Common myeloid progenitor, CD34-positive (primary cell): ENCODE results near the gene PCSK5.
A peak's percentile ranks its signal among the peaks of the same experiment; 100 is the strongest.

Source experiments
- CTCF ChIA-PET: fragments of 350-600 bp; sonication (Branson Sonifier 250); formaldehyde crosslinking; loops from one replicate; lab custom pipeline; 2021; ENCODE audit warnings: antibody characterized with exemption; lab: Charles Lee
- POLR2A ChIA-PET: fragments of 350-600 bp; sonication (Branson Sonifier 250); formaldehyde crosslinking; loops from one replicate; lab custom pipeline; 2021; ENCODE audit warnings: antibody characterized with exemption; lab: Charles Lee
- DNase-seq, 3 donors: peaks; one replicate each; pipeline versions ENCODE4 v3.0.0 to v3.0.0-alpha.2; 2013
- H3K27ac ChIP-seq, 2 experiments: 1 replicate in 1 of 2; 2 replicates in 1 of 2; pipeline ENCODE4 v1.7.0; 2013; ENCODE audit warnings: inconsistent platforms in 2 of 2, low read length in 2 of 2, mild to moderate bottlenecking in 2 of 2, low read depth in 1 of 2, moderate library complexity in 1 of 2; ENCODE audit not compliant: severe bottlenecking in 2 of 2, insufficient read depth in 1 of 2, poor library complexity in 1 of 2
- H3K27me3 ChIP-seq, 5 experiments: replicated peaks in 2 of 5; 1 replicate in 3 of 5; 2 replicates in 2 of 5; pipeline versions ENCODE4 v1.6.1 to v1.7.0; 2013; ENCODE audit warnings: low read length in 4 of 5, mild to moderate bottlenecking in 2 of 5, moderate library complexity in 2 of 5, inconsistent platforms in 1 of 5; ENCODE audit not compliant: insufficient read depth in 5 of 5, control insufficient read depth in 4 of 5
- H3K36me3 ChIP-seq, 4 experiments: 1 replicate in 2 of 4; 2 replicates in 2 of 4; pipeline versions ENCODE4 v1.6.1 to v1.7.0; 2013; ENCODE audit warnings: low read length in 3 of 4, control low read depth in 1 of 4, mild to moderate bottlenecking in 1 of 4; ENCODE audit not compliant: control insufficient read depth in 4 of 4, insufficient read depth in 4 of 4
- H3K4me1 ChIP-seq, 4 experiments: 1 replicate in 3 of 4; 2 replicates in 1 of 4; pipeline versions ENCODE4 v1.6.1 to v1.7.1; 2013; ENCODE audit warnings: low read length in 3 of 4, mild to moderate bottlenecking in 3 of 4, control low read depth in 1 of 4, inconsistent platforms in 1 of 4, moderate library complexity in 1 of 4; ENCODE audit not compliant: control insufficient read depth in 4 of 4, insufficient read depth in 4 of 4; ENCODE audit errors: control extremely low read depth in 1 of 4
- H3K4me3 ChIP-seq, 7 experiments: 1 replicate in 4 of 7; 2 replicates in 3 of 7; pipeline versions ENCODE4 v1.5.1 to v1.7.0; 2013; ENCODE audit warnings: mild to moderate bottlenecking in 7 of 7, low read length in 6 of 7, moderate library complexity in 6 of 7, inconsistent platforms in 2 of 7, low read depth in 2 of 7, control low read depth in 1 of 7; ENCODE audit not compliant: insufficient read depth in 4 of 7, control insufficient read depth in 1 of 7; ENCODE audit errors: extremely low read depth in 1 of 7
- H3K9me3 ChIP-seq, 5 experiments: 1 replicate in 4 of 5; 2 replicates in 1 of 5; pipeline versions ENCODE4 v1.6.1 to v1.7.1; 2013; ENCODE audit warnings: low read length in 4 of 5, mild to moderate bottlenecking in 2 of 5, inconsistent platforms in 1 of 5, low read depth in 1 of 5, moderate library complexity in 1 of 5; ENCODE audit not compliant: control insufficient read depth in 4 of 5, insufficient read depth in 2 of 5; ENCODE audit errors: control extremely low read depth in 1 of 5
- WGBS: methylation state at CpG from one replicate; pipeline ENCODE4 v1.1.5; 2013; ENCODE audit not compliant: insufficient coverage; 5-methylcytosine and 5-hydroxymethylcytosine counted together

The PCSK5 gene

DNA sequence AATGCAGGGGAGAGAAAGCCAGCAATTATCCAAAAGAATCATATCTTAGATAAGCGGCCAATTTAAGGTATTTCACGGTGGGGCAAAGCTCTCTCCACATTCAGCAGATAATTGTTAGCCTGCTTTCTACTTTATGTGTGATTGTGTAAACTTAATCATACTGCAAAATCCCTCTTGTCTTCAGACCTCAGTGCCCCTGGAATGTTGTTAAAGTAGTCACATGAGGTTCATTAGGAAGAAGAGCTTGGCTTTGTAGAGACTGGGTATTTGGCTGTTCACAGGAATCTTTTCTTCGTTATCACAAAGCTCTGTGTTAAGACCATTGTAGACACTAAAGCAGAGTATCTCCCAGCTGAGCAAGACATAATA is 376.8 kb downstream of the PCSK5 start:
- ChIA-PET CTCF (no interaction called here), POLR2A (no interaction called here)
- no peak for DNase-seq
- Histone ChIP-seq H3K27ac (no peak overlapping the region), H3K4me1 (peaks cover 0 to 6% (median 2%) of the 10 kb centered on the region in 4 experiments), H3K27me3 (no peaks in the 10 kb centered on the region), H3K9me3 (peaks cover 0 to 4% (median 0%) of the 10 kb centered on the region in 5 experiments), H3K36me3 (no peaks in the 10 kb centered on the region), H3K4me3 (no peak overlapping the region)
- WGBS, result 92% methylated on average over 2 of the region's 3 CpGs

DNA sequence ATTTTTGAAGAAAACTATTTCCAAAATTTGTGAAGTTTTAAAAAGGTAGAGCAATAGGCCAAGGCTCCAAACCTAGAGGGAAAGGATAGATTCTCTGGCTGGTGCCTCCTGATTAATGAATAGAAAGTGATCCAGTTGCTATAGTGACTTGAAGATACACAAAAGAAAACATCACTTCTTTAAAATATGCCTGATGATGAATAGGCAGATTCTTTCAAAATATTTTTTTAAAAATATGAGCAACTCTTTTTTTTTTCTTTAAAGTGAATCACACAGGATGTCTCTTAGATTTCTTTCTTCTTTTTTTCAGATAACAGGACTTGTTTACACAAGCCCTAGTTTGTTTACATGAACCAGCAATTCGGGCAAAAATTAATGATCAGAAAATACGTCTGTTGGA is 379.3 kb downstream of the PCSK5 start:
- peak; percentile 31 to 76 (median 64) for DNase-seq
- H3K27ac ChIP-seq, result peak overlapping the region; percentile 52 to 77
- H3K36me3 ChIP-seq, result no peaks in the 10 kb centered on the region
- ChIA-PET POLR2A (no interaction called here), CTCF (no interaction called here)
- H3K27me3 ChIP-seq, result no peaks in the 10 kb centered on the region
- H3K9me3 ChIP-seq, result peaks cover 0 to 2% (median 0%) of the 10 kb centered on the region in 5 experiments
- peaks cover 0 to 6% (median 2%) of the 10 kb centered on the region in 4 experiments for H3K4me1 ChIP-seq
- WGBS, result 100% methylated on average over 1 of the region's 2 CpGs
- H3K4me3 ChIP-seq, result no peak overlapping the region

DNA sequence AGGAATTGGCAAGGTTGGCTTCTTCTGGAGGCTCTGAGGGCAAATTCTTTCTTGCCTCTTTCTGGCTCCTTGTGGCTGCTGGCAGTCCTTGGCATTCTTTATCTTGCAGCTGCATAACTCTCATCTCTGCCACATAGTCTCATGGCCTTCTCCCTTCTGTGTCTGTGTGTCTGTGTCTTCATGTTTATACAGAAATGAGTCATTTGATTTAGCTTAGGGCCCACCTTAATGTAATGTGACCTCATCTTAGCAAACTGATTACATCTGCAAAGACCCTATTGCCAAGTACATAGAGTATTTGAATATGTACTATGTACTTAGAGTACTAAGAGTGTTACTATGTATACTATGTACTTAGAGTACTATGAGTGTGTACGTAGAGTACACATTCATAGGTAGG is 381.3 kb downstream of the PCSK5 start:
- whole genome bisulfite sequencing, result no CpG with 5 or more reads among the region's 1 CpG
- H3K4me1 ChIP-seq, result peaks cover 0 to 6% (median 2%) of the 10 kb centered on the region in 4 experiments
- DNase-seq, result peak in 2 of 3 donors; percentile 7 to 35
- no peaks in the 10 kb centered on the region for H3K27me3 ChIP-seq
- H3K27ac ChIP-seq, result no peak overlapping the region
- H3K4me3 ChIP-seq, result no peak overlapping the region
- ChIA-PET CTCF (no interaction called here), POLR2A (no interaction called here)
- H3K36me3 ChIP-seq, result no peaks in the 10 kb centered on the region
- peaks cover 0 to 2% (median 0%) of the 10 kb centered on the region in 5 experiments for H3K9me3 ChIP-seq

DNA sequence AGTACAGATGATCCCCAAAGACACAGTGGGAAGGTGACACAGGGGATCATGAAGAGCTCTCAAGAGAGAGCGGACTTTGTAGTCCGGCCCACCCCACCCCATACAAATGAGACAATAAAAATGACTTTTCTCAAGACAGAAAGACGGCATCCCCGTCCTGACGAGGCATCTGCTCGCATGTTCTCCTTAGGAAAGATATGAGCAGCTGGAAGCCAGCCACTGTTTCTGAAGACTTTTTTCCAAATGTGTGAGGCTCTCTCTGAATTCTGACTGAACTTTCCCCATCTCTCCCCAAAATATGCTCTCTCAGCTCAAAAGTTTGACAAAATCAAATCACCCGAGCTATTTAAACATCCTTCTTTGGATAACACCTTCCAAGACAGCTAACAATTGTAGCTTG is 398.6 kb downstream of the PCSK5 start:
- no peak for DNase-seq
- Histone ChIP-seq H3K36me3 (no peaks in the 10 kb centered on the region), H3K4me1 (peaks cover 0 to 6% (median 2%) of the 10 kb centered on the region in 4 experiments), H3K9me3 (no peaks in the 10 kb centered on the region), H3K27me3 (no peaks in the 10 kb centered on the region), H3K27ac (no peak overlapping the region), H3K4me3 (no peak overlapping the region)
- WGBS, result 95% methylated on average over 5 of the region's 7 CpGs
- CTCF ChIA-PET, result interaction anchor here (0.6 to 1.6 kb wide), 6 partner anchors 14 to 1250 kb away, joined by 3 to 5 read pairs (median 4); no protein-coding TSS in a partner anchor
- POLR2A ChIA-PET, result interaction anchor here (0.6 kb wide), 1 partner anchor 78 kb away, joined by 3 read pairs; no protein-coding TSS in a partner anchor

DNA sequence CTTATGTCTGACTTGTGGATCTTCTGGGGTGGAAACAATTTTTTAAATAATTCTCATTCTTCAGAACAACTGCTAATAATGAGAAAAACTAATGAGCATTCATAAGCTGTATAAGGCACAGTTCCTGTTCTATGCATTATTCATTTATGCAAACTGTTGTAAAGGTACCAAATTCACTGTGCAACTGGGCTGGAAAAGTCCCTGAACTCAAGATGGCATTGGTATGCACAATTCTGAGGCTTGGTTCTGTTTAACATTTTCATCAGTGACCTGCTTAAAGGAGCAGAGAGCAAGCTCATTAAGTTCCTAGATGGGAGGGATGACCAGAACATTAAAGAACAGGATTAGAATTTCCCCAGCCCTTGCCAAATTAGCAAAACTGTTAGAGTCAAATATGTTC is 399.2 kb downstream of the PCSK5 start:
- Histone ChIP-seq H3K27ac (no peak overlapping the region), H3K36me3 (no peaks in the 10 kb centered on the region), H3K9me3 (no peaks in the 10 kb centered on the region), H3K4me1 (peaks cover 0 to 8% (median 3%) of the 10 kb centered on the region in 4 experiments), H3K27me3 (no peaks in the 10 kb centered on the region), H3K4me3 (no peak overlapping the region)
- ChIA-PET CTCF (interaction anchor here (1.3 to 1.6 kb wide), 4 partner anchors 9 to 24 kb away, joined by 4 to 5 read pairs (median 4); no protein-coding TSS in a partner anchor), POLR2A (no interaction called here)
- no peak for DNase-seq

DNA sequence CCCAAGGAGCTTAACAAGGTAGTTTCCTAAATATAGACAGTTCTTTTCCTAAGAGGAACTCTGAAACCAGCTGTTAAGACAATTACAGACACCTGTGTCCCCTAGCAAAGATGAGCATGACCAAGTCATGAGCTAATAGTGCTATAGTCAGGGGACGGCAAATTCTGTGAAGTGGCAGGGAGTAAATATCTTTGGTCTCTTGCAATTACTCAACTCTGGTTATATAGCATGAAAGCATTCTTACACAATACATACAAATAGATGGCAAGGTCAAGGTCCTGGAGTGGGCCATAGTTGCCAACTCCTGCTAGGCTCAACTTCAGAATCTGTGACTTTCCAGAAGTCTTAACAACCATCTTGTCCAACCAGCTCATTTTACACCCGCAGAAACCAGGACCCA is 400.1 kb downstream of the PCSK5 start:
- H3K4me3 ChIP-seq, result no peak overlapping the region
- H3K9me3 ChIP-seq, result no peaks in the 10 kb centered on the region
- H3K4me1 ChIP-seq, result peaks cover 0 to 8% (median 3%) of the 10 kb centered on the region in 4 experiments
- H3K36me3 ChIP-seq, result no peaks in the 10 kb centered on the region
- 100% methylated on average over 1 of the region's 2 CpGs for WGBS
- H3K27ac ChIP-seq, result no peak overlapping the region
- no peaks in the 10 kb centered on the region for H3K27me3 ChIP-seq
- ChIA-PET CTCF (interaction anchor here (1.0 to 2.2 kb wide), 4 partner anchors 10 to 25 kb away, joined by 3 to 6 read pairs (median 4); no protein-coding TSS in a partner anchor), POLR2A (no interaction called here)
- no peak for DNase-seq

DNA sequence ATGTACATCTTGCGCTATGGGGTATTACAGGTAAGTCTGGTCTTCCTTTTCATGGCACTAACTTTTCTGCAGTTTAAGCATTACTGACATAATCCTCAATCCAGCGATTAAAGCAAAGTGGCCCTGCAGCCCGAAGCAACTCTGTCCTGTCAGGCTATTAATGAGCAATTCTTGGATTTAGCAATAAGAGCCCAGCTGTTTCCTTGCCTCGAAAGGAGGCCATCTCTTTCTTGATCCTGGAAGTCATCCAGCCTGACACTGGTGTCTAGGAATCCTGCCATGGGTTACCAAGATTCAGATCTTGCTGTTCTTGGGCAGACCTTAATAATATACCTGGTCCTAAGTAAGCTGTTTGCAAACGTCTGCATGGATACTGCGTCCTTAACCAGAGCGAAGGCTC is 401.8 kb downstream of the PCSK5 start:
- CTCF ChIA-PET, result interaction anchor here (2.2 kb wide), 1 partner anchor 10 kb away, joined by 6 read pairs; no protein-coding TSS in a partner anchor
- H3K4me1 ChIP-seq, result peaks cover 0 to 8% (median 4%) of the 10 kb centered on the region in 4 experiments
- no peak overlapping the region for H3K4me3 ChIP-seq
- POLR2A ChIA-PET, result no interaction called here
- WGBS, result 93% methylated on average over 6 of the region's 7 CpGs
- no peaks in the 10 kb centered on the region for H3K9me3 ChIP-seq
- H3K27ac ChIP-seq, result no peak overlapping the region
- no peak for DNase-seq
- H3K27me3 ChIP-seq, result no peaks in the 10 kb centered on the region
- no peaks in the 10 kb centered on the region for H3K36me3 ChIP-seq
